DOHH2 (cell line): ENCODE measurements around the gene COMMD10.

Experiments
- H3F3A ChIP-seq: fragments of 200-600 bp; sonication (generic), shearing (Covaris generic); 2 replicates; pipeline ENCODE4 v1.6.0; 2016; ENCODE audit warnings: antibody characterized with exemption, mild to moderate bottlenecking; ENCODE audit not compliant: control insufficient read depth, insufficient read depth
- H3K27ac ChIP-seq: fragments of 200-600 bp; sonication (generic); 2 replicates; pipeline ENCODE4 v1.5.1; 2014; ENCODE audit warnings: low read depth, mild to moderate bottlenecking, low read length, moderate library complexity
- H3K27me3 ChIP-seq: fragments of 200-600 bp; sonication (generic); 2 replicates; pipeline ENCODE4 v1.6.1; 2014; ENCODE audit warnings: mild to moderate bottlenecking, low read length, mixed read lengths; ENCODE audit not compliant: control insufficient read depth
- H3K36me3 ChIP-seq: fragments of 200-600 bp; sonication (generic); 2 replicates; pipeline ENCODE4 v1.6.1; 2014; ENCODE audit warnings: mild to moderate bottlenecking, low read length, moderate library complexity, mixed read lengths; ENCODE audit not compliant: control insufficient read depth
- H3K4me1 ChIP-seq: fragments of 200-600 bp; sonication (generic); 2 replicates; pipeline ENCODE4 v1.6.1; 2014; ENCODE audit warnings: mild to moderate bottlenecking, low read length, mixed read lengths; ENCODE audit not compliant: control insufficient read depth
- H3K4me2 ChIP-seq: fragments of 200-600 bp; sonication (generic); 2 replicates; pipeline ENCODE4 v1.6.0; 2014; ENCODE audit warnings: mild to moderate bottlenecking, low read length, moderate library complexity
- H3K4me3 ChIP-seq: fragments of 200-600 bp; sonication (generic); 2 replicates; pipeline ENCODE4 v1.5.1; 2014; ENCODE audit warnings: mild to moderate bottlenecking, low read length, mixed read lengths
- H3K79me2 ChIP-seq: fragments of 200-600 bp; sonication (generic); 2 replicates; pipeline ENCODE4 v1.6.1; 2014; ENCODE audit warnings: mild to moderate bottlenecking, low read length, mixed read lengths; ENCODE audit not compliant: control insufficient read depth
- H3K9me2 ChIP-seq: fragments of 200-600 bp; sonication (generic); replicated peaks from 2 replicates; pipeline ENCODE4 v1.6.1; 2014; ENCODE audit warnings: mild to moderate bottlenecking, low read length, mixed read lengths; ENCODE audit not compliant: control insufficient read depth
- H3K9me3 ChIP-seq: fragments of 200-600 bp; sonication (generic); 2 replicates; pipeline ENCODE4 v1.6.1; 2014; ENCODE audit warnings: antibody characterized with exemption, low read length, mixed read lengths; ENCODE audit not compliant: control insufficient read depth, insufficient read depth
- H4K20me1 ChIP-seq: fragments of 200-600 bp; sonication (generic); 2 replicates; pipeline ENCODE4 v1.6.0; 2014; ENCODE audit warnings: low read depth, mild to moderate bottlenecking, antibody characterized with exemption, low read length, moderate library complexity; ENCODE audit not compliant: control insufficient read depth, insufficient read depth
- CTCF ChIP-seq: fragments of 200-600 bp; sonication (generic); IDR thresholded peaks from one replicate; pipeline ENCODE4 v1.5.1; 2014; ENCODE audit warnings: antibody characterized with exemption, mild to moderate bottlenecking, low read depth, low read length; ENCODE audit not compliant: poor library complexity, severe bottlenecking
- EZH2phosphoT487 ChIP-seq: fragments of 200-600 bp; sonication (generic); IDR thresholded peaks from 2 replicates; pipeline ENCODE4 v1.6.1; 2017; ENCODE audit warnings: borderline replicate concordance, mild to moderate bottlenecking, antibody characterized with exemption, low read length, moderate library complexity, mixed read lengths

Gene COMMD10

GRCh38 chr5:116046261-116046660 lies 38.6 kb upstream of the COMMD10 start:
- Histone ChIP-seq H3K9me2 (no peaks in the 10 kb centered on the region), H3K4me1 (peaks cover 6% of the 10 kb centered on the region), H3K27me3 (no peaks in the 10 kb centered on the region)

GRCh38 chr5:116046823-116047222 lies 38.0 kb upstream of the COMMD10 start:
- H3K79me2 ChIP-seq = no peaks in the 10 kb centered on the region
- no peaks in the 10 kb centered on the region for H3F3A ChIP-seq
- no peaks in the 10 kb centered on the region for H4K20me1 ChIP-seq
- no peak overlapping the region for H3K4me3 ChIP-seq
- no peaks in the 10 kb centered on the region for H3K36me3 ChIP-seq
- no peak overlapping the region for H3K4me2 ChIP-seq
- H3K4me1 ChIP-seq = peaks cover 6% of the 10 kb centered on the region
- no peaks in the 10 kb centered on the region for H3K9me2 ChIP-seq
- H3K9me3 ChIP-seq = no peaks in the 10 kb centered on the region
- TF ChIP-seq CTCF (no peak), EZH2phosphoT487 (no peak)
- H3K27me3 ChIP-seq = no peaks in the 10 kb centered on the region
- no peak overlapping the region for H3K27ac ChIP-seq

More at GRCh38 chr5:116046261-116046660, 38.6 kb upstream of the COMMD10 start:
- no peaks in the 10 kb centered on the region for H3K79me2 ChIP-seq
- H3K36me3 ChIP-seq = no peaks in the 10 kb centered on the region
- TF ChIP-seq EZH2phosphoT487 (no peak), CTCF (no peak)
- H3K4me3 ChIP-seq = no peak overlapping the region
- no peaks in the 10 kb centered on the region for H3K9me3 ChIP-seq
- no peak overlapping the region for H3K4me2 ChIP-seq
- H3K27ac ChIP-seq = no peak overlapping the region
- H3F3A ChIP-seq = no peaks in the 10 kb centered on the region
- no peaks in the 10 kb centered on the region for H4K20me1 ChIP-seq

GRCh38 chr5:116058346-116058936 lies 26.4 kb upstream of the COMMD10 start:
- Histone ChIP-seq H3K27me3 (no peaks in the 10 kb centered on the region), H3K79me2 (no peaks in the 10 kb centered on the region)

More at GRCh38 chr5:116058346-116058936, 26.4 kb upstream of the COMMD10 start:
- no peaks in the 10 kb centered on the region; the same call in 1 of the 2 replicates for H3F3A ChIP-seq
- H3K4me3 ChIP-seq = no peak overlapping the region
- H4K20me1 ChIP-seq = no peaks in the 10 kb centered on the region
- no peaks in the 10 kb centered on the region for H3K9me2 ChIP-seq
- H3K27ac ChIP-seq = no peak overlapping the region
- no peak overlapping the region for H3K4me2 ChIP-seq
- peaks cover 23% of the 10 kb centered on the region for H3K4me1 ChIP-seq
- H3K36me3 ChIP-seq = no peaks in the 10 kb centered on the region
- no peaks in the 10 kb centered on the region for H3K9me3 ChIP-seq
- no peak for TF ChIP-seq EZH2phosphoT487
- TF ChIP-seq CTCF = no peak
